MM.1S (cell line): ENCODE data around the gene NCR2.

Source experiments
- DNase-seq: peaks from one replicate; pipeline ENCODE4 v3.0.0-alpha.2; 2015
- H2AFZ ChIP-seq: fragments of 300-600 bp; sonication (generic); 2 replicates; pipeline ENCODE4 v1.6.0; 2016; ENCODE audit warnings: antibody characterized with exemption, low read length
- H3F3A ChIP-seq: fragments of 300-600 bp; sonication (generic); 2 replicates; pipeline ENCODE4 v1.6.1; 2016; ENCODE audit warnings: mild to moderate bottlenecking, antibody characterized with exemption, low read length, moderate library complexity, mixed read lengths; ENCODE audit not compliant: insufficient read depth
- H3K27ac ChIP-seq: fragments of 300-600 bp; sonication (generic); 2 replicates; pipeline ENCODE4 v1.5.1; 2016; ENCODE audit warnings: mild to moderate bottlenecking, low read length
- H3K27me3 ChIP-seq: fragments of 300-600 bp; sonication (generic); replicated peaks from 2 replicates; pipeline ENCODE4 v1.6.0; 2016; ENCODE audit warnings: low read length; ENCODE audit not compliant: insufficient read depth
- H3K36me3 ChIP-seq: fragments of 300-600 bp; sonication (generic); replicated peaks from 2 replicates; pipeline ENCODE4 v1.6.1; 2016; ENCODE audit warnings: mild to moderate bottlenecking, low read length, mixed read lengths; ENCODE audit not compliant: insufficient read depth
- H3K4me1 ChIP-seq: fragments of 300-600 bp; sonication (generic); 2 replicates; pipeline ENCODE4 v1.6.1; 2016; ENCODE audit warnings: low read length, mixed read lengths
- H3K4me2 ChIP-seq: fragments of 300-600 bp; sonication (generic); 2 replicates; pipeline ENCODE4 v1.6.0; 2016; ENCODE audit warnings: low read depth, low read length
- H3K4me3 ChIP-seq: fragments of 300-600 bp; sonication (generic); 2 replicates; pipeline ENCODE4 v1.5.1; 2016; ENCODE audit warnings: low read length, mixed read lengths
- H3K79me2 ChIP-seq: fragments of 300-600 bp; sonication (generic); 2 replicates; pipeline ENCODE4 v1.6.1; 2016; ENCODE audit warnings: mixed run types, low read length, mixed read lengths
- H3K9ac ChIP-seq: fragments of 300-600 bp; sonication (generic); 2 replicates; pipeline ENCODE4 v1.6.1; 2016; ENCODE audit warnings: low read length, mixed read lengths
- H3K9me2 ChIP-seq: fragments of 300-600 bp; sonication (generic); replicated peaks from 2 replicates; pipeline ENCODE4 v1.6.1; 2016; ENCODE audit warnings: mild to moderate bottlenecking, low read length, mixed read lengths; ENCODE audit not compliant: insufficient read depth
- H3K9me3 ChIP-seq: fragments of 300-600 bp; sonication (generic); replicated peaks from 2 replicates; pipeline ENCODE4 v1.6.1; 2016; ENCODE audit warnings: mild to moderate bottlenecking, low read length, mixed read lengths; ENCODE audit not compliant: insufficient read depth
- H4K20me1 ChIP-seq: fragments of 300-600 bp; sonication (generic); 2 replicates; pipeline ENCODE4 v1.6.1; 2016; ENCODE audit warnings: mild to moderate bottlenecking, low read length, moderate library complexity, mixed read lengths; ENCODE audit not compliant: insufficient read depth
- CTCF ChIP-seq: fragments of 300-600 bp; sonication (generic); IDR thresholded peaks from 2 replicates; pipeline ENCODE4 v1.5.1; 2016; ENCODE audit warnings: antibody characterized with exemption, low read length, mixed read lengths
- EZH2 ChIP-seq: fragments of 300-600 bp; sonication (generic); optimal IDR thresholded peaks from 2 replicates; pipeline ENCODE3; 2017; ENCODE audit warnings: low read depth, mild to moderate bottlenecking, antibody characterized with exemption, low read length, mixed read lengths
- EZH2phosphoT487 ChIP-seq: fragments of 300-600 bp; sonication (generic); IDR thresholded peaks from 2 replicates; pipeline ENCODE4 v1.6.1; 2018; ENCODE audit warnings: antibody characterized with exemption, low read length

Gene NCR2

GRCh38 chr6:41374618-41375590 lies 39.5 kb downstream of the NCR2 start:
- H3K27ac ChIP-seq = no peak overlapping the region
- no peaks in the 10 kb centered on the region for H3K36me3 ChIP-seq
- no peak overlapping the region for H3K9ac ChIP-seq
- no peak overlapping the region for H2AFZ ChIP-seq
- TF ChIP-seq CTCF = no peak
- TF ChIP-seq EZH2 = no peak
- no peak for TF ChIP-seq EZH2phosphoT487
- no peaks in the 10 kb centered on the region for H3K79me2 ChIP-seq
- no peaks in the 10 kb centered on the region for H3K4me1 ChIP-seq
- H3F3A ChIP-seq = no peaks in the 10 kb centered on the region
- no peaks in the 10 kb centered on the region for H3K9me2 ChIP-seq
- no peaks in the 10 kb centered on the region for H3K9me3 ChIP-seq
- peaks cover 65% of the 10 kb centered on the region for H3K27me3 ChIP-seq
- H4K20me1 ChIP-seq = no peaks in the 10 kb centered on the region
- H3K4me3 ChIP-seq = no peak overlapping the region
- no peak overlapping the region for H3K4me2 ChIP-seq
- DNase-seq = no peak

DNA sequence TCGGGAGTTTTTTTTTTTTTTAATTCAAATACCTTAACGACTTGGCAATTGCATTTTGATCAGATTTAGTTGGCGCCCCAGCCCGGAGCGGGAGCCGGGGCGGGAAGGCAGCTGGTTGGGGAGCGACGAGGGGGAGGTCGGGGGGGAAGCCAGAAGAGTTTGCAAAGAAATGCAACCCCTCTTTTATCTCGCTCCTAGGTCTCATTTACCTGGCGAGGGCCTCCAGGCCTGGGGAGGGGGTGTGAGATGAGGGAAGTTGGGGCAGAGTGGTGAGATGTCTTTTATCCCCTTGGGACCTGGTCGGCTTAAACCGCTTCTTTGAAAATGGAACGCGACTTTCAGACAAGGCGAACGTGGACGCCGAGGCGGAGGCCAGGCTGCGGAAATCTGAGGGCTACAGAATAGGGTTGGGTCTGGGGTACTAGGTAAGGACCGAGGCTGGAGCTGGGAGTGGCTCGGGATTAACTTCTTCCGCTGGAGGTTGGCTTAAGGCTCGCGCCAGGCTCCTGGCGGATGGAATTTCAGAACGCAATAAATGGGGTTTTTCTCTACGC lies 40.3 kb downstream of the NCR2 start:
- H3K9ac ChIP-seq = no peak overlapping the region
- no peaks in the 10 kb centered on the region for H4K20me1 ChIP-seq
- H3F3A ChIP-seq = no peaks in the 10 kb centered on the region
- no peak for DNase-seq
- no peak overlapping the region for H2AFZ ChIP-seq
- no peaks in the 10 kb centered on the region for H3K9me2 ChIP-seq
- H3K27ac ChIP-seq = no peak overlapping the region
- no peaks in the 10 kb centered on the region for H3K9me3 ChIP-seq
- H3K4me1 ChIP-seq = no peaks in the 10 kb centered on the region
- no peak overlapping the region for H3K4me3 ChIP-seq
- TF ChIP-seq EZH2phosphoT487 = no peak
- TF ChIP-seq EZH2 = no peak
- TF ChIP-seq CTCF = no peak
- H3K79me2 ChIP-seq = no peaks in the 10 kb centered on the region
- H3K4me2 ChIP-seq = no peak overlapping the region
- no peaks in the 10 kb centered on the region for H3K36me3 ChIP-seq
- peaks cover 60% of the 10 kb centered on the region for H3K27me3 ChIP-seq

GRCh38 chr6:41376176-41376575 lies 40.8 kb downstream of the NCR2 start:
- no peak overlapping the region for H2AFZ ChIP-seq
- no peaks in the 10 kb centered on the region for H3K4me1 ChIP-seq
- H3K4me2 ChIP-seq = no peak overlapping the region
- no peaks in the 10 kb centered on the region for H3K36me3 ChIP-seq
- no peak overlapping the region for H3K4me3 ChIP-seq
- no peaks in the 10 kb centered on the region for H3K9me3 ChIP-seq
- no peaks in the 10 kb centered on the region for H4K20me1 ChIP-seq
- H3K9me2 ChIP-seq = no peaks in the 10 kb centered on the region
- no peak for TF ChIP-seq EZH2
- no peak for TF ChIP-seq CTCF
- no peak for TF ChIP-seq EZH2phosphoT487
- peaks cover 56% of the 10 kb centered on the region for H3K27me3 ChIP-seq
- H3K27ac ChIP-seq = no peak overlapping the region
- DNase-seq = no peak
- no peaks in the 10 kb centered on the region for H3F3A ChIP-seq
- H3K79me2 ChIP-seq = no peaks in the 10 kb centered on the region
- H3K9ac ChIP-seq = no peak overlapping the region
